B cell (primary cell): ENCODE measurements around the gene AIRE. TPM values are rescaled to one million over a fixed set of nuclear protein-coding genes. Genes with fewer than 3 reads are reported as not detected.

Experiments
- ATAC-seq: fragments of 200-7000 bp; cut with Tn5 transposase; one replicate; pipeline ENCODE4 v1.10.0; 2021; ENCODE audit warnings: low read depth, mild to moderate bottlenecking, moderate number of reproducible peaks, moderate library complexity
- CTCF ChIA-PET: fragments of 350-600 bp; sonication (Branson Sonifier 250); formaldehyde crosslinking; loops from one replicate; lab custom pipeline; 2021; ENCODE audit warnings: antibody characterized with exemption, inconsistent platforms; lab: Charles Lee
- POLR2A ChIA-PET: fragments of 350-600 bp; sonication (Branson Sonifier 250); formaldehyde crosslinking; loops from one replicate; lab custom pipeline; 2021; ENCODE audit warnings: antibody characterized with exemption; lab: Charles Lee
- DNase-seq: peaks from one replicate; pipeline ENCODE4 v3.0.0; 2013
- H2AFZ ChIP-seq: 2 replicates; pipeline ENCODE4 v1.6.1; 2012; ENCODE audit warnings: mild to moderate bottlenecking, low read depth, low read length; ENCODE audit not compliant: insufficient read depth, poor library complexity, severe bottlenecking
- H3K27ac ChIP-seq, 2 donors: 1 replicate in 1 of 2; 2 replicates in 1 of 2; pipeline ENCODE4 v1.5.1; 2012 to 2013; ENCODE audit warnings: low read length in 2 of 2, mild to moderate bottlenecking in 2 of 2, moderate library complexity in 1 of 2
- H3K27me3 ChIP-seq, 4 experiments: fragments of 200-600 bp in 1 of 4; sonication (generic) in 1 of 4; replicated peaks in 1 of 4; 1 replicate in 2 of 4; 2 replicates in 2 of 4; pipeline versions ENCODE4 v1.6.1 to v1.7.0; 2013 to 2016; ENCODE audit warnings: low read length in 3 of 4, mild to moderate bottlenecking in 2 of 4, mixed read lengths in 1 of 4, moderate library complexity in 1 of 4; ENCODE audit not compliant: insufficient read depth in 4 of 4, control insufficient read depth in 3 of 4; ENCODE audit errors: control extremely low read depth in 1 of 4
- H3K36me3 ChIP-seq, 2 experiments: replicated peaks in 1 of 2; 1 replicate in 1 of 2; 2 replicates in 1 of 2; pipeline versions ENCODE4 v1.6.1 to v1.7.1; 2013; ENCODE audit warnings: low read length in 1 of 2; ENCODE audit not compliant: insufficient read depth in 2 of 2, control insufficient read depth in 1 of 2; ENCODE audit errors: control extremely low read depth in 1 of 2, extremely low read depth in 1 of 2
- H3K4me1 ChIP-seq, 2 donors: fragments of 200-600 bp in 1 of 2; sonication (generic) in 1 of 2; 1 replicate in 1 of 2; 2 replicates in 1 of 2; pipeline versions ENCODE4 v1.5.1 to v1.6.1; 2013 to 2017; ENCODE audit warnings: low read length in 2 of 2; ENCODE audit not compliant: control insufficient read depth in 2 of 2, insufficient read depth in 2 of 2
- H3K4me2 ChIP-seq: replicated peaks from 2 replicates; pipeline ENCODE3; 2012; ENCODE audit warnings: mild to moderate bottlenecking, low read depth, low read length; ENCODE audit not compliant: poor library complexity, severe bottlenecking
- H3K4me3 ChIP-seq, 5 experiments: fragments of 200-600 bp in 1 of 5; sonication (generic) in 1 of 5; 1 replicate in 3 of 5; 2 replicates in 2 of 5; pipeline versions ENCODE4 v1.5.1 to v1.7.0; 2011 to 2016; ENCODE audit warnings: low read length in 4 of 5, mild to moderate bottlenecking in 4 of 5, low read depth in 2 of 5, control low read depth in 1 of 5, moderate library complexity in 1 of 5; ENCODE audit not compliant: insufficient read depth in 1 of 5; ENCODE audit errors: control extremely low read depth in 1 of 5, extremely low read depth in 1 of 5
- H3K79me2 ChIP-seq: fragments of 200-600 bp; sonication (generic); one replicate; pipeline ENCODE4 v1.6.0; 2016; ENCODE audit warnings: low read length; ENCODE audit not compliant: control insufficient read depth, insufficient read depth
- H3K9ac ChIP-seq: fragments of 200-600 bp; sonication (generic); 2 replicates; pipeline ENCODE4 v1.6.1; 2017; ENCODE audit warnings: mild to moderate bottlenecking, low read length, moderate library complexity
- H3K9me3 ChIP-seq, 3 donors: one replicate each; pipeline versions ENCODE4 v1.6.1 to v1.7.1; 2013; ENCODE audit warnings: low read length in 2 of 3; ENCODE audit not compliant: control insufficient read depth in 2 of 3, insufficient read depth in 1 of 3; ENCODE audit errors: control extremely low read depth in 1 of 3
- H4K20me1 ChIP-seq: 2 replicates; pipeline ENCODE4 v1.6.0; 2012; ENCODE audit warnings: mild to moderate bottlenecking, low read length; ENCODE audit not compliant: insufficient read depth, control insufficient read depth, poor library complexity, severe bottlenecking
- H3K27ac Mint-ChIP-seq: one replicate; pipeline ENCODE4 v1.8.0; 2021; ENCODE audit warnings: mixed read lengths
- H3K27me3 Mint-ChIP-seq: one replicate; pipeline ENCODE4 v1.8.0; 2021; ENCODE audit warnings: mixed read lengths
- H3K4me1 Mint-ChIP-seq: one replicate; pipeline ENCODE4 v1.8.0; 2021; ENCODE audit warnings: mixed read lengths
- H3K4me3 Mint-ChIP-seq: one replicate; pipeline ENCODE4 v1.8.0; 2021; ENCODE audit warnings: mixed read lengths
- H3K9me3 Mint-ChIP-seq: one replicate; pipeline ENCODE4 v1.8.0; 2022; ENCODE audit warnings: mixed read lengths; ENCODE audit not compliant: insufficient read depth
- CTCF ChIP-seq: fragments of 200-600 bp; IDR thresholded peaks from one replicate; pipeline ENCODE4 v1.8.0; 2022; ENCODE audit warnings: antibody characterized with exemption, mild to moderate bottlenecking
- EZH2 ChIP-seq: IDR thresholded peaks from 2 replicates; pipeline ENCODE4 v1.6.1; 2012; ENCODE audit warnings: borderline replicate concordance, low read depth, mild to moderate bottlenecking, moderate library complexity, low read length; ENCODE audit not compliant: insufficient read depth, poor library complexity, severe bottlenecking
- whole genome bisulfite sequencing: methylation state at CpG from one replicate; pipeline ENCODE4 v1.1.5; 2013; ENCODE audit warnings: missing lambda C conversion rate; ENCODE audit not compliant: insufficient coverage; 5-methylcytosine and 5-hydroxymethylcytosine counted together
- intact Hi-C: fragments of 100-400 bp; cut with micrococcal nuclease; formaldehyde crosslinking; loops from one replicate; pipeline ENCODE4 v1.10.0; 2022
- polyA plus RNA-seq: library from polyadenylated mRNA; depleted of rRNA; stranded (reverse); fragments of >200 nt; gene quantifications from 2 replicates; pipeline ENCODE4 v1.2.3, GENCODE V29; 2012
- total RNA-seq, 2 donors: library from RNA; stranded (reverse); fragments of 120-200 nt in 1 of 2; gene quantifications; 1 replicate in 1 of 2; 2 replicates in 1 of 2; pipeline versions ENCODE4 v1.2.3 to v1.2.4, GENCODE V29; 2013 to 2022

The AIRE gene
- total and polyA plus RNA-seq, 2 donors (not counting 1 experiment from before 2014, with no cell fraction given): 0.37 TPM; not detected in 1

GRCh38 chr21:44294391-44295162 lies 8.9 kb downstream of the AIRE start:
- Mint-ChIP-seq H3K9me3 (no peaks in the 10 kb centered on the region), H3K27ac (peak overlapping the region; percentile 53), H3K4me1 (peaks cover 51% of the 10 kb centered on the region), H3K27me3 (no peaks in the 10 kb centered on the region), H3K4me3 (peak overlapping the region; percentile 32)
- Histone ChIP-seq H3K27ac (peak overlapping the region; percentile 29 to 46), H3K9me3 (peaks cover 0 to 3% (median 0%) of the 10 kb centered on the region in 3 donors), H3K4me2 (peak overlapping the region; percentile 57), H3K9ac (no peak overlapping the region), H3K27me3 (no peaks in the 10 kb centered on the region), H3K4me1 (peaks cover 44 to 60% of the 10 kb centered on the region in 2 donors), H2AFZ (no peak overlapping the region), H3K79me2 (no peaks in the 10 kb centered on the region), H3K4me3 (no peak overlapping the region), H4K20me1 (no peaks in the 10 kb centered on the region), H3K36me3 (no peaks in the 10 kb centered on the region)
- intact Hi-C loops: no loop called here
- no peak for ATAC-seq
- CTCF ChIA-PET: interaction anchor here (1.5 kb wide), 1 partner anchor 9 kb away, joined by 10 read pairs; no protein-coding TSS in a partner anchor
- POLR2A ChIA-PET: interaction anchor here (1.3 kb wide), 1 partner anchor 25 kb away, joined by 3 read pairs; no protein-coding TSS in a partner anchor
- 77% methylated on average over 16 of the region's 26 CpGs for WGBS
- DNase-seq: peak; percentile 61
- no peak for TF ChIP-seq CTCF

GRCh38 chr21:44295163-44295573 lies 9.5 kb downstream of the AIRE start:
- DNase-seq (peak; percentile 50), ATAC-seq (no peak)
- H3K4me1 Mint-ChIP-seq: peaks cover 51% of the 10 kb centered on the region
- no peaks in the 10 kb centered on the region for H3K27me3 Mint-ChIP-seq
- intact Hi-C loops: no loop called here
- Histone ChIP-seq H3K9ac (no peak overlapping the region), H3K79me2 (peaks cover under 1% of the 10 kb centered on the region), H3K27ac (peak overlapping the region; percentile 29 to 46), H2AFZ (peak overlapping the region; percentile 22), H3K36me3 (no peaks in the 10 kb centered on the region), H3K4me1 (peaks cover 44 to 60% of the 10 kb centered on the region in 2 donors), H3K4me2 (peak overlapping the region; percentile 57), H3K4me3 (no peak overlapping the region), H3K9me3 (peaks cover 0 to 3% (median 0%) of the 10 kb centered on the region in 3 donors), H3K27me3 (no peaks in the 10 kb centered on the region), H4K20me1 (no peaks in the 10 kb centered on the region)
- ChIA-PET CTCF (interaction anchor here (1.5 to 2.7 kb wide), 2 partner anchors 9 to 27 kb away, joined by 9 to 10 read pairs; no protein-coding TSS in a partner anchor), POLR2A (interaction anchor here (1.3 kb wide), 1 partner anchor 26 kb away, joined by 3 read pairs; no protein-coding TSS in a partner anchor)
- no peaks in the 10 kb centered on the region for H3K9me3 Mint-ChIP-seq
- 81% methylated on average over 12 of the region's 14 CpGs for WGBS
- peak overlapping the region; percentile 52 for H3K4me3 Mint-ChIP-seq
- TF ChIP-seq CTCF: no peak
- no peak for TF ChIP-seq EZH2
- peak overlapping the region; percentile 68 for H3K27ac Mint-ChIP-seq
